Measurements from ENCODE around the gene RASGRF1.

RASGRF1 gene

DNA sequence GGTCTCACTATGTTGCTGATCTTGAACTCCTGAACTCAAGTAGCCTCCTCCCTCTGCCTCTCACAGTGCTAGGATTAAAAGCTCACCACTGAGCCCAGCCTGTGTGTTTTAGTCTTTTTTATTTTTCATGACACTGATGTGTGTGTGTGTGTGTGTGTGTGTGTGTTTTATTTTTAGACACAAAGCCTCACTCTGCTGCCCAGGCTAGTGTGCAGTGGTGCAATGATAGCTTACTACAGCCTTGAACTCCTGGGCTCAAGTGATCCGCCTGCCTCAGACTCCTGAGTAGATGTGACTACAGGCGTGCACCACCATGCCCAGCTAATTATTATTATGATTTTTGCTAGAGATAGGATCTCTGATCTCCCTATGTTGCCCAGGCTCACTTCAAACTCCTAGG lies 122.5 kb downstream of the RASGRF1 start:
- no peak for DNase-seq

DNA sequence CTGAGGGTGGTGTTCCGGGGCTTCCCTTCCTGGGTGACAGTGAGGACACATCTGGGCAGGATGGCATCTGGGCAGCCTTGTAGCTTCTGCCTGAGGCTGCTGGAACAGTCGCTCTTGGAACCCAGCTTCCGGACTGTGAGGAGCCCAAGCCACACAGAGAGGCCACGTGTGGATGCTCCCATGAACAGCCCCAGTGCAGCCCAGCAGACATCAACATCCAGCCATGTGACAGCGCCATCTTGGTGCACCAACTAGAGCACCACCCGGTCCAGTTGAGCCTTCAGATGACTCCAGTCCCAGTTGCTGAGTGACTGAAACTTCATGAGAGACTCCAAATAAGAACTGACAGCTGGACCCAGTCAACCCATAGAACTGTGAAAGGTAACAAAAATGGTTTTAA lies 130.3 kb downstream of the RASGRF1 start:
- no peak for DNase-seq

DNA sequence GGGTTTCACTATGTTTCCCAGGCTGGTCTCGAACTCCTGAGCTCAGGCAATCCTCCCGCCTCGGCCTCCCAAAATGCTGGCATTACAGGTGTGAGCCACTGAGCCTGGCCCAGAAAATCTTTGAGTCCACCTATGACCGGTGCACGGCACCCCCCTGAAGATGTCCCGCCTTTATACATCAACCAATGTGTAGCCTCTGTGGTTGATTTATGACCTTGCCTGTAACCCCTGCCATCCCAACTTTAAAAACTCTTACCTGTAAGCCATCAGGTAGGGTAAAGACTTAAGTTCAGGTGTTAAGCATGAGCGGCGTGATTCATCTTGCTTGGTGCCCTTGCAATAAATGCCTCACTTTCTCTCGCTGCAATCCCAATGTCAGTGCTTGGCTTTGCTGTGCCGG lies 131.2 kb downstream of the RASGRF1 start:
- DNase-seq = no peak

DNA sequence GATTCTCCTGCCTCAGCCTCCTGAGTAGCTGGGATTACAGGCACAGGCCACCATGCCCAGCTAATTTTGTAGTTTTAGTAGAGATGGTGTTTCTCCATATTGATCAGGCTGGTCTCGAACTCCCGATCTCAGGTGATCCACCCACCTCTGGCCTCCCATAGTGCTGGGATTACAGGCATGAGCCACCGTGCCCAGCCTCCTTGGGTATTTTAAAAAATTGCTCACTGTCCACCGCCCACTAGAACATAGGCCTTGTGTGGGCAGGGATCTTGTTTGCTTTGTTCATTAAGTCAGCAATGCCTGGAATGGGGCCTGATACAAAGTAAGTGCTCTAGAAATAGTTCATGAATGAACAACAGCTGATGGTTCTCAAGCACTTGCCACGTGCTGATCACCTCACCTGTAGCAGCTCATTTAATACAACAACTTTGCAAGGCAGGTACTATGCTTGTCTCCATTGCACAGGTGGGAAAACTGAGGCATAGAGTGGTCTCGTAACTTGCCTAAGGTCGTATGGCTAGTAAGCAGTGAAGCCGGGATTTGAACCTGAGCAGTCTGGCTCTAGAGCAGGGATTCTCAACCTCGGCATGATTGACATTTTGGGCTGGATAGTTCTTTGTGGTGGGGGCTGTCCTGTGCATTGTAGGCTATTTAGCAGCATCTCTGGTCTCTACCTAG lies 133.0 kb downstream of the RASGRF1 start:
- DNase-seq = no peak

DNA sequence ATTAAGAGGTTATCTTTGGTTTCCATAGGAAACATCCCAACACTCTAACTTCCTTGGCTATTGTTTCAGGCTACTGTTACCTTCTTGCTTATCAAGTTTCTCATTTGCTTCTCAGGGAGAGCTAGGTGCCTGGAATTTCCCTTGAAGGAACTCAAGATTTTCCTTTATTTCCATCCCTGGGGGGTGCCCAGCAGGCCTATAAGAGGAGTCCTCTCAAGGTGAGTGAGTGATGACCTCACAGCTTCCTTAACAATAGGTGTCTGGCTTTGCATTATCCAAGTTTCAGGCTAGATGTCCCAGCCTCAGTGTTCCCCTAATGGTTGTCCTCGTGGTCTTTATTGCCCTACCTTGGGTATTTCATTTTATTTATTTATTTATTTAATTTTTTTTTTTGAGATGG lies 133.6 kb downstream of the RASGRF1 start:
- no peak for DNase-seq

DNA sequence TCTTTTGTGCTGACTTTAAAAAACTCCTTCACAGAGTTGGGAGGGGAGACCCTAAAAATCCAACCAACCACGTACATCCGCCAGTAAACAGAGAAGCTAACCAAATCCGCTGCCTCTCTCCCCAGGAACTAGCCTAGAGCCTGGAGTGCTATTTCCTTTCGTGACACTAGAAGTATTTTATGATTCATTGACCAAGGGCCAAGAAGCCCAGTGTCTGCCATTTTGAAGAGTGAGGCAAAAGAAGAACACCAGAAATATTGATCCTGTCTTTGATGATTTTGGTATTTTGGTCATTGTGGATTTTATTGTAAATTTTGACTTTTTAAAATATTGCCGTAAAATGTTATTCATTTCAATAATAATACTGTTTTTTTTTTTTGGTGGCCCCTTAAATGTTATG lies 135.2 kb downstream of the RASGRF1 start:
- DNase-seq = no peak

DNA sequence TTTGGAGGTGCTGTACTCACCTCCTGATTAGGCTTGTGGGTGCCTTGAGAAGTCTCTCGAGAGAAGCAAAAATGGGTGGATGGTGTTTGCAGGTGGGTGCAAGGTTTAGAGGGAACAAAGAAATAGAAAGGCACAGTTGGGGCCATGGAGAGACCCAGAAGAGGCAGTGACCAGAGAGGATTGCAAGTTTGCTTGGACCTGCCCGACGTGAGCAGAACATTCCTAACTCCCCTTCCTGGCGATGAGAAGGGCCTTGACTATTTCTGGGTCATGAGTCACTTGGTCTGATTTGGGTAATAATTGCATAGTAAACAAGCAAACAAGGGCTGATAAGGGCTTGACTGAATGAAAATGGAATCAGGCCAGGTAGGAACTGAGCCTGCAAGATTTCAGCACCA lies 138.7 kb downstream of the RASGRF1 start:
- DNase-seq = no peak

DNA sequence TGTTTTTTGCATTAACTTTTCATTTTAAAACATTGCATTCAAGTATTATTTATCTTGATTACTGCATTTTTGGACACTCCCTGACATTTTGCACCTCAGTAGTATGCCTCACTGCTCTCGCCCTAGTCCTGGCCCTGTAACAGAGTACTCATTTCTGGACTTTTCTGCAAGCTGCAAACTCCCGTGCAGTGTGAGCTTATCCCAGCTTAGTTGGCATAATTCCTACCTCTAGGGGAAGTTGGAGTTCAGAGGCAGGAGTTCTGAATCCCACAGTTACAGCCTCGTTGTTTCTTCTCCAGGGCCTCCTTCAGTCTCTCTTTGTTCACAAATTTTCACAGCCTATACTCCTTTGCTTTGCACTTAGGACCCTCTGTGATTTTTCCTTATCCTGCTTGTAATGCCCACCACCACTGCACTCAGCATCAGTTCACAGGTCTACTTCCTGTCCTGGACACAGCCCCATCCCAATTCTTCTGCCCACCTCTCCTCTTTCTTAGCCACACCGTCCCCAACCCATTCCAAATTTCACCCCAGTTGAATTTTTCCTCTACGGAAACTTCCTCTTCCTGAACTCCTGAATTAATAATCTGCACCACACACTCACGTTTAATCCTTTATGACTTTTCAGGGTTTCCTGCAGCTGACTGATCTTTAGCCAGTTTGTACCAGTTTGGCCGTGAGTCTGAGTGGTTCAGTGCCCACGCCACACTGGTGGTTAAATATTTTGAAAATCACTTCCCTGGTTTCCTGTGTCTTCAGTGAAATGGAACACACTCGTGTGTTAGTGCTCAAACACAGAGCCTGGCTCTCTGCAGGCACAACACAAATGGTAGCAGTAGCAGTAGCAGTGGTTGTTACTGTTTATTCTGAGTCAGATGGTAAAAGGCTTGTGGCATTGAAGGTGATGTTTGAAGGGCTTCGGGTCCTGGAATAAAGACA lies 139.4 kb downstream of the RASGRF1 start:
- no peak for DNase-seq

DNA sequence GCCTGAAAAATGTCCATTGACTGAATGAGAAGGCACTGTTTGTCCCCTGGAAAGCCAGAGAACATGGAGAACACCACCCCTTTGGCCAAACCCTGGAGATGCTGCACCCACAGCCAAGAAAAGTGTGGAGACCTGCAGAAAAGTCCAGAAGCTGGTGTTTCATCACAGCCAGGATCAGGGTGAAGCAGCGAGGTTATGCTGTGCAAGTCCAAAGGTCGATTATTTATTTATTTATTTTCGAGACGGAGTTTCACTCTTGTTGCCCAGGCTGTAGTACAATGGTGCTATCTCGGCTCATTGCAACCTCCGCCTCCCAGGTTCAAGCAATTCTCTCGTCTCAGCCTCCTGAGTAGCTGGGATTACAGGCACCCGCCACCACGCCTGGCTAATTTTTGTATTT lies 140.2 kb downstream of the RASGRF1 start:
- no peak for DNase-seq

DNA sequence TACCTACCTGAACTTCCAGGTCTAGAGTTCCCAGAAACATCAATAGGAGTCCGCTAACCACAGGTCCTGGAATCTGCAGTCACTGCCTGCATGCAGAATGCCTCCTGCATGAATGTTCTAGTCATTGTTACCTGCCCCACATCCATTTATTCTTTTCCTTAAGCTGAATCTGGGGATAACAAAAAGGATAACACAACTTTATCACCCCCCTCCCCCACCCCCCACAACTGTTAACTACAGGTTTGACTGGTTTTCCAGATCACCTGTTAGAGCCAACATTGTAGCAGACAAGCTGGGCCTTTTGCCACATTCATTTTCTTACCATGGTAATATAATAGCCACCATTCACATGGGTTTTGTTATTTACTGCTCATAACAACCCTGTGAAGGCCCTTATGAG lies 141.1 kb downstream of the RASGRF1 start:
- no peak for DNase-seq

DNA sequence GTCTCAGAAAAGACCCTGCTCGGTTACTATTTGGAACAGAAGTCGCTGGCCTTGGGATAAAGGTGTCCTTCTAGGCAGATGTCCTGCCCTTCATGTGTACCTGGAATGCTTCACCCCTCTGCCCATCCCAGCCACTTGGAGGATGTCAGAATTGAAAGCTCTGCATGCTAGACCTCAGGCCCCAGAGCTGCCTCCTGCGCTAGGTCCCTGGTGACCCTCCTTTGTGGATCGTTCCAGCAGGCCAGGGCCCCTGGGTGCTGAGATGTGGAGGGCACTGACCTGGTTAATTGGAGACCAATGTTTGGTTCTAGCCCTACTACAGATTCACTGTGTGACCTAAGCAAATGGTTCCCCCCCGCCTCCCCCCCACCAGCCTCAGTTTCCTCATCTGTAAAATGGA lies 143.1 kb downstream of the RASGRF1 start:
- DNase-seq = no peak

DNA sequence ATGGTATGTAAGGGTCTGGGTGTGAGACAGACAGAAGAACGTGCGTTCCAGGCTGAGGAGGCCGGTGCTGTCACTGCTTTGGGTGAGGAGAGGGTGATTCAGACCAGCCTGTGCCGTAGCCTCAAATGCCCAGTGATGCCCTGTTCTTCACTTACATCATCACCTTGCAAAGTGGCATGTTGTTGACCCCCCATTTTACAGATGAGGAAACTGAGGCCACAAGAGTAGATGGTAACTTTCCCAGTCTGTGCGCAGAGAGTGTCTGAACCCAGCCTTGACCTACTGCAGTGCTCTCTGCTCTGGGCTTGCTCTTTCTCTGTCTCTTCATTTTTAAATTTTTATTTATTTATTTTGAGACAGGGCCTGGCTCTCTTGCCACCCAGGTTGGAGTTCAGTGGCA lies 144.1 kb downstream of the RASGRF1 start:
- no peak for DNase-seq

DNA sequence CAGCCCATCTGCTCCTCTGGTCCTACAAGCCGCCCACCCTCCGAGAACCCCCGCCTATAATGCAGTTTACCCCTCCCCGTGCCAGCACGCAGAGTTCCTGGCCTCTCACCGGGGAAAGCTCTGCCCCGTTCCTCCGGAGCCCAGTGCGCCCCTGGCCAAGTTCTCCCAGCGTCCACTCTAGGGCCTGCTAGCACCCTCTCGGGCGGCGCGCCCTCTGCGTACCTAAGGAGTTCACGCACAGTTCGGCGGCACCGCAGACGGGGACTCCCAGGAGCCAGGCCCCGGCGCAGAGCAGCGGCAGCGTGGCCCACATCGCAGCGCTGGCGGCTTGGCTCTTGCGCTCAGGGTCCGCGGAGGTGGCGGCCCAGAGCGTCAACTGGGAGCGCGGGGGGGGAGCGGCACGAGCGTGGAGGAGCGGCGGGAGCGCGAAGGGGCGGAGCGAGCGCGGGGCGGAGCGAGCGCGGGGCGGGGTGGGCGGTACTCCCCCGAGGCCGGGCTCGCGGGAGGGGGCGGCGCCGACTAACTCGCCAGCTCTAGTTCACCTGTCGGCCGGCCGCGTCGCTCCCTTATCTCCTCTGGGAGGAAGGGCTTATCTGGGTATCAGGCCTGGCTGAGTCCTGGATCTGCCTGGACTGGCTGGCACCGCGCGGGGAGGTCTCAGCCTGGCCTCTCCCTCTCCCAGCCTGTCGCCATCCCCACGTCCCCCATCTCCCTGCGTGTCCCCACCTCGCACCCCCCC lies 145.7 kb downstream of the RASGRF1 start, which contains the start of gene CTSH:
Gene CTSH (minus strand): TSS at position 378 of the 739 bp plus-strand sequence. CDS start 65 bp downstream, at position 313.
- DNase-seq = peak in 39 of 51 donors; percentile 14 to 78 (median 56)

DNA sequence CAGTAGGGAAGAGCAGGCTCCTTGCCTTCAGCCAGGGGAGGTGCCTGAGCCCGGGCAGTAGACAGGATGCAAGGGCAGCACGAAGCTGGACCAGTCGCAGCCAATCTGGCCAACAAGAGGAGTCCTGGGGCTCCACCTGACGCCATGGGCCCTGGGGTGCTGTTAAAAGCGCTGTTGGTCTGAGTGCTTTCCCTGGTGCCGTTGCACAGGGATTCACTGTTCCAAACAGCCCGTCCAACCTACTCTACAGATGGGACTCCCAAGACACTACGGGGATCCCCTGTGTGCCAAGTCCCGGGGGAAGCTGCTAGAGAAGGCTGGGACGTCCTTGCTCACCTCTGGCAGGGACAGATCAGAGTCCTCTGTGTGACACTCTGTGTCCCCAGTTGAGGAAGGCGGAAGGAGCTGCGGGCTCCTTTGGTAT lies 146.4 kb downstream of the RASGRF1 start:
- DNase-seq = no peak

DNA sequence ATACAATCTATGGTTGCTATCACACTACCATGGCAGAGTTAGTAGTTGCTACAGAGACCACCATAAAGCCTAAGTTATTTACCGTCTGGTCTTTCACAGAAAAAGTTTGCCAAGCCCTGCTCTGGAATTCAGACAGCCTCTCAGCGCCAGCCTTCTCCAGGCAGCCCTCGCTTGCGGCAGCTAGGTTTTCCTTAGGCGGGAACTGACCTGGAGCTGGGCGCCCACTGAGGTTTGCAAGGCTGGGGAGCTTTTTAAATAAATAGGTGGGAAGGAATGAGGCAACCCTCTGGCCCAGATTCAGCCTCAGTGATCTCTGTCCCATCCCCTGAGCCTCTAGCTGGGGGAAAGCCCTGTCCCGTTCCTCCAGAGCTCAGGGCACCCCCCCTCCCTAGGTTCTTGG lies 146.9 kb downstream of the RASGRF1 start:
- DNase-seq = peak in 1 of 51 donors; percentile 12

DNA sequence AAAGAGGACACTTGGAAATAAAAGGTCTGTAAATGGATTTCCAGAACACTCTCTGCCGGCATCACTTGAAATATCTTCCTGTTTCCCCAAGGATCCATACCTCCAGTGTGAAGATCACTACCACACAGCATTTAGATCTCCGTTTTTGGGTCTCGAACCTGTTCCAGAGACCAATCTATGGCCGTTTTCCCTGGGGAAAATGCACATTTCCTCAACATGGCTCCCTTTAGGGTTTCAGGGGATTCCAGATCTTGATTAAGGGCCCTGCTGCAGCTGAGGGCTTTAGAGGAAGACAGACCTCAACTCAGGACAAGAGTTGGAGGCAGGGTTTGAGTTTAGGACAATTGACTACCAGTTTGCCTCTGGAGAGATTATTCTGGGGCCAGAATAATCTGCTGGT lies 147.8 kb downstream of the RASGRF1 start:
- no peak for DNase-seq

DNA sequence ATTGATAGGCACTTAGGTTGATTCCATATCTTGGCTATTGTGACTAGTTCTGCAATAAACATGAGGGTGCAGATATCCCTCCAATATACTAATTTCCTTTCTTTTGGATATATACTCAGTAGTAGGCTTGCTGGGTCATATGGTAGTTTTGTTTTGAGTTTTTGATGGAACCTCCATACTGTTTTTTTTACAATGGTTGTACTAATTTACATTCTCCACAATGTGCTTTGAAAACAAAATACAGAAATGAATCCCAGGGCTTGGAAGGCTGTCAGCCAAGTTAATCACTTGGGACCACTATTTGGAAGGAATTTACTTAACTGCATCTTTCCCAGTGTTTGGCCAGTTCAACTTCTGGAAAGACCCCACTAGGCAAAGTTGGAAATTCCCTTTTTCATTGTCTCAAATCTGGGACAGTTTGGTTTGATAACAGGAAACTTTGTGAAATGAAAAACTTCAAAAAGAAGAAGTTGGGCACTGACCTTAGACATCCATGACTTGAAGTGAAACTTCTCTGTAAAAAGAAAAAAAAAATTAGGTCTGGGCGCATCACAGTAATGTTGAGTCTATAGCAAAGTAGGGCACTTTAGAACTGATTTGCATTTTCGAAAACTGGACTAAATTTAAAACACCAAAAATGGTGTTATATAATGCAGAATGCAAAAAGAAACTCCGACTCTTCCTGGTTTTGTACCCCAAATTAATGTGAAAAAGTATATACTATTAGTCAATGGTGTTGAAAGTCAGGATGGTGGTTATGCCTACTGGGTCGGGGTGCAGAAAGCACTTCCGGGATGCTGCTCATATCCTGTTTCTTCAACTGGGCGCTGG lies 151.7 kb downstream of the RASGRF1 start:
- no peak for DNase-seq

DNA sequence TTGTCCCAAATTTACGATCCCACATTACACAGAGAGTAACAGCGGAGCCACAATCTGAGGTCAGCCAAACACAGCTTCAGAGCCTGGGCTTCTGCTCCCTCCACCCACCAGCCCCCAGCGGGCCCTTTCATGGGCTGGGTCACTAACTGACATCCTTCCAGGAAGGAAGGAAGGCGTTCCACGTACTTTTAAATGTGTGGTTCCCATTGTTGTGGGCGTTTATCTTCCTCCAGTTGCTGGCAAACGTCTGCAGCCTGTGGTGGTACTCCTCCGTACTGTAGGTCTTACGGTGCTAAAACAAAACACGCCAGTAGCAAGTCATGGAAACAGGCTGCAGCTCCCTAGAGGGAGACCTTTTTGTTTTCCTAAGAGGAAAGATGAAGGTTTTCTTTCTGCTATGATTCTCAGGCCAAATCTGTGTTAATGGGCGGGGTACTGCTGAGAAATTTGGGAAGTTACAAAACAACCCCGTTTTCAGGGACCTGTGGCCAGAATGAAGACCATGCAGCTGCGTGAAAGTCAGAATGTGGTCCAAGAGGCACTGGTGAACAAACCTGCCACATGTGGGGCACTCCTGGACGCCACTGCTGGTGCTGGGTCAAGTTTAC lies 153.3 kb downstream of the RASGRF1 start:
- no peak for DNase-seq

DNA sequence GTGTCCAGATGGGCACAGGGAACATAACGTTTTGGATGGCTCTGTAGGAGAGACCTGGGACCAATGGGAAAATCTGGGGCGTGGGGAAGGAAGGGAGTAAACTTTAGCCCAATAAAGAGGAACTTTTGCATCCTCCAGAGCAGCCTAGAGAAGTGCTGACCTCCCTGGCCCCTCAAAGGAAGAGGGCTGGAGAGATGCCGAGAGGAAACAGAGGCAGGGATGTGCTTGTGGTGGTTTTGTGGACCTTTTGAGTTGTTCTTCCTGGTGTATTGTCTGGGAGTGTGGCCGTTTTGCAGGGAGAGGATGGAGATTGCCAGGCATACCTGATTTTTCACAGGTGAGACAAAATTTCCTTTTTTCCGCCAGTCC lies 155.9 kb downstream of the RASGRF1 start:
- no peak for DNase-seq

DNA sequence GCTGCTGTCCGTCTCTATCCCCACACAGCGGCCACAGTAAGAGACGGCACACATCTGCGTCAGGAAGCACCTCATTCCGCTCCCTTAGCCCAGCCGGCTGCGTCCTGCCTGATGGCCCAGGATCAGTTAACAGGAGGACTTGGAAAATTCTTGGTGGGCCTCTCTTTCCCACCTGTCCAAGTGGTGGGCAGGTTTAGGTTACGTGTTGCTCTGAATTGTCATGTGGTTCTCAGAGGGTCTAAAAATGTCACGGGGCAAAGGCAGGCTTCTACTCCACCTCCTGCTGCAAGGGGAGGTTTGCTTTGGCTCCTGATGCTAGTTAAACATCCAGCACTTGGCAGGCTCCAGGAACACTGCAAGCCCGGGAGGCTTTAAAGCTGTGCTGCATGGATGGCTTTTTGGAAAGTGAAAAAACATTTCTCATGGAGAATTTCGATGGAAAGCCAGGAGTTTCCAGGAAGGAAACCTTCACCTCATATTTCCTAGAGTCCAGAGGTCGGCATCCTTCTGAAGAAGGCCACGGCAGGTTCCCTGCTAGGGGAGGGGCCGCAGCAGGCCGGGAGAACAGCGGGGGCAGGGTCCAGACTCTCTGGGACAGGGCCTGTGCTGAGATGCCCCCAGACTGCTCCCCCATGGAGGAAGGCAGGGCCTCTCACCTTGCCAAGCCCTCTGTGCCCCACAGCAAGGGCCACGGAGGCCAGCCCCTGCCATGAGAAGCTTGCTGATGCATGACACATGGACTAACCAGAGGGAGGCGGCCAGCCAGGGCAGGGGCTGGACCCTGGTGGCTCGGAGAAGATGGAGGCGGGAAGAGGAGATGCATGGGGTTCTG lies 156.5 kb downstream of the RASGRF1 start:
- DNase-seq = no peak

Data from hypothalamus (tissue), 51 donors.